Adrenal gland (tissue), 19 donors: ENCODE results near the gene RFLNA. TPM values are rescaled to one million over a fixed set of nuclear protein-coding genes. Genes with fewer than 3 reads are reported as not detected.
A peak's percentile ranks its signal among the peaks of the same experiment; 100 is the strongest.

Experiments
- DNase-seq, 7 donors: peaks; one replicate each; pipeline ENCODE4 v3.0.0-alpha.2; 2019 to 2020
- H3K27ac ChIP-seq, 5 donors: fragments of 200-600 bp; sonication (generic) in 4 of 5; 1 replicate in 3 of 5; 2 replicates in 2 of 5; pipeline versions ENCODE4 v1.5.1 to v1.8.0; 2016 to 2020; ENCODE audit warnings: mild to moderate bottlenecking in 1 of 5
- H3K27me3 ChIP-seq: fragments of 200-600 bp; 2 replicates; pipeline ENCODE4 v1.8.0; 2021
- H3K36me3 ChIP-seq, 2 donors: fragments of 200-600 bp; replicated peaks in 1 of 2; 1 replicate in 1 of 2; 2 replicates in 1 of 2; pipeline versions ENCODE4 v1.5.1 to v1.8.0; 2018 to 2022
- H3K4me1 ChIP-seq, 2 donors: fragments of 200-600 bp; replicated peaks in 1 of 2; 1 replicate in 1 of 2; 2 replicates in 1 of 2; pipeline versions ENCODE4 v1.5.1 to v1.8.0; 2018 to 2021
- H3K4me3 ChIP-seq, 4 donors: fragments of 200-600 bp; sonication (generic) in 3 of 4; one replicate each; pipeline ENCODE4 v1.5.1; 2016 to 2018
- H3K9me3 ChIP-seq, 3 donors: fragments of 200-600 bp; sonication (generic) in 1 of 3; replicated peaks in 1 of 3; 1 replicate in 2 of 3; 2 replicates in 1 of 3; pipeline versions ENCODE4 v1.5.1 to v1.8.0; 2016 to 2021
- CTCF ChIP-seq, 6 experiments: fragments of 450-650 bp in 4 of 6; fragments of 200-600 bp in 2 of 6; sonication (generic) in 1 of 6; IDR thresholded peaks; 1 replicate in 5 of 6; 2 replicates in 1 of 6; pipeline versions ENCODE4 v1.5.1 to v1.8.0; 2016 to 2021; ENCODE audit warnings: antibody characterized with exemption in 6 of 6, mild to moderate bottlenecking in 2 of 6, moderate library complexity in 1 of 6
- POLR2A ChIP-seq, 2 donors: fragments of 450-650 bp; IDR thresholded peaks; one replicate each; pipeline ENCODE4 v1.6.1; 2017; ENCODE audit warnings: antibody characterized with exemption in 2 of 2, mild to moderate bottlenecking in 2 of 2, moderate library complexity in 1 of 2
- WGBS, 4 donors: extraction: QIAGEN DNeasy Blood & Tissue Kit in 2 of 4; methylation state at CpG; one replicate each; pipeline versions ENCODE4 v1.1.5 to v1.1.7; 2013 to 2017; 5-methylcytosine and 5-hydroxymethylcytosine counted together
- intact Hi-C, 2 donors: fragments of 100-400 bp; cut with DNase I; formaldehyde crosslinking; loops; one replicate each; pipeline versions ENCODE4 v1.14.1 to v1.15.0; 2022 to 2023
- long read RNA-seq, 10 donors: library from polyadenylated mRNA in 3 of 10; unstranded in 2 of 10; stranded (forward) in 1 of 10; transcript quantifications; one replicate each; pipeline ENCODE4 v2.0.0 and lab custom pipeline, GENCODE V29; 2021 to 2026
- polyA plus RNA-seq, 3 donors: library from polyadenylated mRNA; stranded (reverse); fragments of 200-250 nt in 2 of 3; fragments of 350-450 nt in 1 of 3; fragmentation: Illumina TruSeq in 1 of 3; extraction: RNeasy Lipid Tissue Mini Kit (QIAGEN cat#74804) in 1 of 3; gene quantifications; one replicate each; pipeline ENCODE4 v1.2.3, GENCODE V29; 2013 to 2014
- total RNA-seq, 9 donors: library from RNA; depleted of rRNA in 4 of 9; stranded (reverse); fragments of >200 nt in 4 of 9; fragments of 120-200 nt in 1 of 9; fragmentation: NEBNext Ultra II Directional in 1 of 9; extraction: Animal tissue kit (Norgen Biotek cat#: 25700) in 1 of 9; gene quantifications; one replicate each; pipeline versions ENCODE4 v1.1.0 to v1.2.4, GENCODE V29; 2013 to 2023
- donor health status: healthy with polysubstance abuse.
- donor health status: Bipolar disorder and iron deficiency.
- donor health status: DM: yes; HTN: yes; CAD: no.
- donor health status: DM: no; HTN: no; CAD: no.
- donor health status: DM: no; HTN: no; CAD: no.
- donor health status: DM: yes; HTN: yes; CAD: no.

The RFLNA gene
- total RNA-seq: 1 to 10 TPM in 5 of 9 donors, under 1 TPM in 3, not detected in 1; 0.88 to 3.9 (median 1.5) TPM
- 1 to 10 TPM in 2 of 3 donors, under 1 TPM in 1; 0.38 to 1.9 (median 1.1) TPM for polyA plus RNA-seq
- long read RNA-seq, donor 1, partial matches to known transcripts: 0 of 2 reads
- long read RNA-seq, donor 1, other reads (novel, unspliced or antisense): 0 of 2 reads
- long read RNA-seq, donor 2: 0 reads
- long read RNA-seq, donor 3: 0 reads
- long read RNA-seq, donor 4: 0 reads
- long read RNA-seq, donor 5, transcript RFLNA-205 (3 exons, 2,354 nt): major isoform, 11 of 12 reads
- long read RNA-seq, donor 5, partial matches to known transcripts: 0 of 12 reads
- long read RNA-seq, donor 5, other reads (novel, unspliced or antisense): 1 of 12 reads
- long read RNA-seq, donor 6, partial matches to known transcripts: 0 of 1 reads
- long read RNA-seq, donor 6, other reads (novel, unspliced or antisense): 1 of 1 reads
- long read RNA-seq, donor 7: 0 reads
- long read RNA-seq, donor 8, partial matches to known transcripts: 0 of 1 reads
- long read RNA-seq, donor 8, other reads (novel, unspliced or antisense): 0 of 1 reads
- long read RNA-seq, donor 9: 0 reads
- long read RNA-seq, donor 10, partial matches to known transcripts: 0 of 1 reads
- long read RNA-seq, donor 10, other reads (novel, unspliced or antisense): 0 of 1 reads

DNA sequence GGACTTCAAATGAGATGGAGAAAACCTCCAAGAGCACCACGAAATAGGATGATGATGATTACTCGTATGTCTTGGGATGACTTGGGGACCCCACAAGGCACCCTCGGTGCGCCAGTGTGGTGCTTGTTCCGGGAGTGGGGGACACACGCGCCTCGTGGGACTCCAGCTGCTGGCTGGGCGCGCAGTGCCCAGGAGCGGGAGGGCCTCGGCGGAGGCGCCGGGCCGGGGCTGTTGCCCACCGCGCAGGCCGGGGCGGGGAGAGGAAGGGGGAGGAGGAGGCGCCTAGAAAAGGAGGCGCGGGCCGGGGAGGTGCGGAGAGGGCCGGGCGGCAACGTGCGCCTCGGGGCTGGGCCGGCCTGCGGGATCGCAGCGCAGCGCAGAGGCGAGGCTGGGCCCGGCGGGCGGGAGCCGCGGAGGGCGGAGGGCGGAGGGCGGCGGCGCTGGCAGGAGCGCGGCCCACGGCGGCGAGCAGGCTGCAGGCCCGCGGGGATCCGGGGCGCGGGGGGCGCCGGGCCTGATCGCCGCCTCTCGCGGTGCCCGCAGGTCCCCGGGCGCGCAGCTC lies at the start of gene RFLNA:
TSS of gene RFLNA (plus strand) at position 314 of the 562 bp plus-strand sequence. CDS start 337 bp downstream, outside the sequence.
- TF ChIP-seq CTCF (IDR thresholded peaks at IDR 0.05): no peak
- TF ChIP-seq POLR2A (IDR thresholded peaks at IDR 0.05): no peak
- H3K4me1 ChIP-seq: peaks cover 0 to 4% of the 10 kb centered on the region in 2 donors

GRCh38 chr12:124247331-124247730 lies 47.6 kb upstream of the RFLNA start:
- no peaks in the 10 kb centered on the region for H3K9me3 ChIP-seq
- intact Hi-C loops: no loop called here
- H3K4me3 ChIP-seq: no peak overlapping the region
- WGBS, 4 donors: 26 to 58% (median 40%) methylated on average over 2 of the region's 2 CpGs
- no peaks in the 10 kb centered on the region for H3K27me3 ChIP-seq
- H3K27ac ChIP-seq: no peak overlapping the region
- H3K36me3 ChIP-seq: no peaks in the 10 kb centered on the region
- no peaks in the 10 kb centered on the region for H3K4me1 ChIP-seq
- no peak for DNase-seq
- no peak for TF ChIP-seq CTCF (IDR thresholded peaks at IDR 0.05)
- TF ChIP-seq POLR2A (IDR thresholded peaks at IDR 0.05): no peak

More for the DNA sequence above, at the start of gene RFLNA:
- Histone ChIP-seq H3K9me3 (no peaks in the 10 kb centered on the region), H3K36me3 (no peaks in the 10 kb centered on the region), H3K27ac (peak within 1 kb of the TSS in 1 of 5 donors; percentile 20), H3K4me3 (peak within 1 kb of the TSS in 1 of 4 donors; percentile 37), H3K27me3 (peaks cover 5% of the 10 kb centered on the region)
- no peak for DNase-seq
- intact Hi-C loops: no loop called here
- WGBS, 4 donors: 3 to 16% (median 8%) methylated on average over 4 to 65 of the region's 66 CpGs

GRCh38 chr12:124248941-124249825 lies 45.7 kb upstream of the RFLNA start:
- no peak overlapping the region for H3K27ac ChIP-seq
- WGBS, 4 donors: 65 to 79% (median 75%) methylated on average over 20 of the region's 20 CpGs
- no peaks in the 10 kb centered on the region for H3K9me3 ChIP-seq
- no peaks in the 10 kb centered on the region for H3K27me3 ChIP-seq
- TF ChIP-seq CTCF (IDR thresholded peaks at IDR 0.05): no peak
- TF ChIP-seq POLR2A (IDR thresholded peaks at IDR 0.05): no peak
- H3K36me3 ChIP-seq: no peaks in the 10 kb centered on the region
- intact Hi-C loops: no loop called here
- no peak for DNase-seq
- H3K4me3 ChIP-seq: no peak overlapping the region
- H3K4me1 ChIP-seq: no peaks in the 10 kb centered on the region
